Natural killer cell (primary cell): Measurements from ENCODE around the gene TTLL6. TPM values are rescaled to one million over a fixed set of nuclear protein-coding genes. Genes with fewer than 3 reads are reported as not detected.

Experiments used
- ATAC-seq, 3 donors: fragments of 150-1000 bp in 2 of 3; fragments of 200-7000 bp in 1 of 3; cut with Tn5 transposase; 1 replicate in 1 of 3; 2 replicates in 2 of 3; pipeline ENCODE4 v1.10.0; 2021; ENCODE audit warnings: mild to moderate bottlenecking in 2 of 3, moderate library complexity in 2 of 3
- DNase-seq, 2 donors: peaks; one replicate each; pipeline versions ENCODE4 v3.0.0 to v3.0.0-alpha.2; 2013 to 2021; ENCODE audit warnings: mixed read lengths in 1 of 2
- H3K27ac ChIP-seq: one replicate; pipeline ENCODE4 v1.5.1; 2013; ENCODE audit warnings: mild to moderate bottlenecking, low read length
- H3K27me3 ChIP-seq: one replicate; pipeline ENCODE4 v1.6.1; 2013; ENCODE audit warnings: low read length; ENCODE audit not compliant: control insufficient read depth, insufficient read depth
- H3K36me3 ChIP-seq: one replicate; pipeline ENCODE4 v1.6.1; 2013; ENCODE audit warnings: low read length; ENCODE audit not compliant: control insufficient read depth, insufficient read depth
- H3K4me1 ChIP-seq: one replicate; pipeline ENCODE4 v1.6.1; 2013; ENCODE audit warnings: low read length; ENCODE audit not compliant: control insufficient read depth, insufficient read depth
- H3K4me3 ChIP-seq: one replicate; pipeline ENCODE4 v1.5.1; 2013; ENCODE audit warnings: low read length
- H3K9me3 ChIP-seq: one replicate; pipeline ENCODE4 v1.6.1; 2013; ENCODE audit warnings: low read length; ENCODE audit not compliant: control insufficient read depth, insufficient read depth
- H3K27ac Mint-ChIP-seq, 2 donors: one replicate each; pipeline ENCODE4 v1.8.0; 2022; ENCODE audit warnings: mild to moderate bottlenecking in 2 of 2, mixed read lengths in 2 of 2, moderate library complexity in 1 of 2
- H3K27me3 Mint-ChIP-seq, 2 donors: one replicate each; pipeline ENCODE4 v1.8.0; 2022; ENCODE audit warnings: low read depth in 2 of 2, mixed read lengths in 2 of 2
- H3K36me3 Mint-ChIP-seq: one replicate; pipeline ENCODE4 v1.8.0; 2022; ENCODE audit warnings: mixed read lengths
- H3K4me1 Mint-ChIP-seq, 2 donors: one replicate each; pipeline ENCODE4 v1.8.0; 2022; ENCODE audit warnings: mixed read lengths in 2 of 2
- H3K4me3 Mint-ChIP-seq: one replicate; pipeline ENCODE4 v1.8.0; 2022; ENCODE audit warnings: mild to moderate bottlenecking, moderate library complexity, mixed read lengths
- H3K9me3 Mint-ChIP-seq, 2 donors: one replicate each; pipeline ENCODE4 v1.8.0; 2022; ENCODE audit warnings: mixed read lengths in 2 of 2
- WGBS: methylation state at CpG from one replicate; pipeline ENCODE4 v1.1.7; 2013; ENCODE audit warnings: missing lambda C conversion rate; ENCODE audit not compliant: insufficient coverage; 5-methylcytosine and 5-hydroxymethylcytosine counted together
- intact Hi-C: fragments of 100-400 bp; cut with micrococcal nuclease; formaldehyde crosslinking; loops from one replicate; pipeline ENCODE4 v1.14.2; 2022
- total RNA-seq, 4 donors: library from RNA; stranded (reverse); fragments of 120-200 nt in 1 of 4; gene quantifications; one replicate each; pipeline versions ENCODE4 v1.2.3 to v1.2.4, GENCODE V29; 2013 to 2022
- TF ChIP-seq, protein P1 (sequence below): fragments of 200-600 bp; IDR thresholded peaks from one replicate; pipeline ENCODE4 v1.8.0; 2022; ENCODE audit warnings: antibody characterized with exemption

The TTLL6 gene
- total RNA-seq, 3 donors from 2014 or later (not counting 1 experiment from before 2014, with no cell fraction given) = not detected

DNA sequence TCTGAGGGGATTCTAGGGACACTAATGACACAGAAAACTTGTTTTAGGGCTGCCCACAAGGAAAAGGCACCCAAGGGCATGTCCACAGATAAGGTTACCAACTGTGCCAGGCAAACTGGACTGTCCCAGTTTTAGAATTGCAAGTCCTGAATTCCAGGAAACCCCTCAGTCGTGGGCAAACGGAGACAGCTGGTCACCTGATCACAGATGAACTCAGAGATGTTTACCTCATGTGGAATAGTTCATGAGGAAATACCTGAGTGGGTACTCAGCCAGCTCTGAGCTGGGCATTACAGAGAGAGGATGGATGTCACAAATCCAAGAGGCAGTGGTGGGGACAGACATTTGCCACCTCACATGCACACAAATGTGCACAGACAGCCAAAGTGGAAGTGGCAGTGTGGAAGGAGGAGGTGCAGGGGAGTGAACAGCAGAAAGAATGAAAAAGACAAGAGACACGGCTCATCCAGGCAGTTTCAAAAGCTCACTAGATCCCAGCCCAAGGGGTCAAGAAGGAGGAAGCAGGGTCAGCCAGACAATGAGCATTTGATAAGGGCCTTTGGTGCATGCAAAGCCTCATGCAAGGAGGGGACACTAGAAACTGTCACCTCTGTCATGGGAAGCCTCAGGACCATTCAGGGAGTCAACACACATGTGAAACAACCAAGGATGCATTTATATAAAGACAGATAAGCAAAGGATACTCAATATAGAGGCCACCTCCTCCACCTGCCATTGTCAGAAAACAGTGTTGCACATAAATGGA is 24.8 kb downstream of the TTLL6 start:
- intact Hi-C loops = loop anchor here (5.0 kb wide), 1 partner anchor 115 kb away; no protein-coding TSS in a partner anchor
- Histone ChIP-seq H3K4me3 (no peak overlapping the region), H3K36me3 (no peaks in the 10 kb centered on the region), H3K4me1 (peaks cover 7% of the 10 kb centered on the region), H3K27me3 (no peaks in the 10 kb centered on the region), H3K27ac (no peak overlapping the region), H3K9me3 (no peaks in the 10 kb centered on the region)
- TF ChIP-seq, protein P1, sequence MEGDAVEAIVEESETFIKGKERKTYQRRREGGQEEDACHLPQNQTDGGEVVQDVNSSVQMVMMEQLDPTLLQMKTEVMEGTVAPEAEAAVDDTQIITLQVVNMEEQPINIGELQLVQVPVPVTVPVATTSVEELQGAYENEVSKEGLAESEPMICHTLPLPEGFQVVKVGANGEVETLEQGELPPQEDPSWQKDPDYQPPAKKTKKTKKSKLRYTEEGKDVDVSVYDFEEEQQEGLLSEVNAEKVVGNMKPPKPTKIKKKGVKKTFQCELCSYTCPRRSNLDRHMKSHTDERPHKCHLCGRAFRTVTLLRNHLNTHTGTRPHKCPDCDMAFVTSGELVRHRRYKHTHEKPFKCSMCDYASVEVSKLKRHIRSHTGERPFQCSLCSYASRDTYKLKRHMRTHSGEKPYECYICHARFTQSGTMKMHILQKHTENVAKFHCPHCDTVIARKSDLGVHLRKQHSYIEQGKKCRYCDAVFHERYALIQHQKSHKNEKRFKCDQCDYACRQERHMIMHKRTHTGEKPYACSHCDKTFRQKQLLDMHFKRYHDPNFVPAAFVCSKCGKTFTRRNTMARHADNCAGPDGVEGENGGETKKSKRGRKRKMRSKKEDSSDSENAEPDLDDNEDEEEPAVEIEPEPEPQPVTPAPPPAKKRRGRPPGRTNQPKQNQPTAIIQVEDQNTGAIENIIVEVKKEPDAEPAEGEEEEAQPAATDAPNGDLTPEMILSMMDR = no peak
- ATAC-seq = no peak
- WGBS = 59% methylated on average over 3 of the region's 3 CpGs
- H3K36me3 Mint-ChIP-seq = no peaks in the 10 kb centered on the region
- no peaks in the 10 kb centered on the region for H3K9me3 Mint-ChIP-seq
- peaks cover 33 to 47% of the 10 kb centered on the region in 2 donors for H3K27me3 Mint-ChIP-seq
- no peak for DNase-seq
- H3K27ac Mint-ChIP-seq = no peak overlapping the region
- H3K4me1 Mint-ChIP-seq = peaks cover 5 to 6% of the 10 kb centered on the region in 2 donors
- H3K4me3 Mint-ChIP-seq = no peak overlapping the region

DNA sequence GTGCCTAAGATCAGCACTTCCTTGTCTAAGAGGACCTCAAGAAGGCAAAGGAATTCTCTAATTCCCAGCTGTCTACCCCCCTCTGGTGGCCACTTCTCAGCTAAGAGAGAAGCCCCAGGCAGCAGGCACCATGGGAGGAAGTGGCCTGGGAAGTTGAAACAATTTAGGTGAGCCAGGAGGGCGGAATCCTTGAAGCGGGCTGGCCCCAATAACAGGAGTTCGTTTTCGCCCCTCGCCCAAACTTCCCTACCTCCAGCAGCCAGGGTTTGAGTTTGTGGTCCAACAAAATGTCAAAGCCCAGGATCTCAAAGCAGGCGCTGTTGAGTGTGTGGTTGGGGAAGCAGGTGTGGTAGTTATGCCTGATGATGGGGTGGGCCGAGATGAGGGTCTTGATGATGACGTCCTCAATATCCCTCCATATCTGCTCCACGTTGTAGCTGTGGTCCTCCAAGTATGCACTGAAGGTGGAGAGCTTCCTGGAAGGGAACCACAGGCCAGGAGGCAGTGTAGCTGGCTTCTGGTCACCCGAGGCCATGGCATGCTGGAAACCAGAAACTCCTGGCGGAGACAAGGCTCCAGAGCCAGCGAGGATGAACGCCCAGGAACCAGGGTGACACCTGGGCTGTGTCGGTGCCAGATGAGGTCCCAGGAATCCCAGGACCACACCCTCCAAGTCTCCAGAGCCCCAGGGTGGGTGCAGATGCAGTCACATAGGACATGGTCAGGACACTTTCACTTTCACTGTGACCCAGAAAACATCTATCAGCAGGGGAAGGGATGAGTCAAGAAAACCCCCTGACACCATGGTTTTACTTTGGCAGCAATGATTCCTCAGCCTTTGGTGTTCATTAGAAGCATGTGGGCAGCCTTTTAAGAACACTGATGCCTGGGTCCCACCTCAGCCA is 25.6 kb downstream of the TTLL6 start:
- TF ChIP-seq, protein P1 = peak; percentile 23
- H3K27ac ChIP-seq = no peak overlapping the region
- ATAC-seq (peak; percentile 34 to 69 (median 61)), DNase-seq (peak in 1 of 2 donors; percentile 53)
- H3K36me3 ChIP-seq = no peaks in the 10 kb centered on the region
- H3K4me1 ChIP-seq = peaks cover 7% of the 10 kb centered on the region
- Mint-ChIP-seq H3K27me3 (peaks cover 34 to 49% of the 10 kb centered on the region in 2 donors), H3K4me3 (no peak overlapping the region), H3K9me3 (no peaks in the 10 kb centered on the region), H3K27ac (no peak overlapping the region), H3K4me1 (peaks cover 5 to 6% of the 10 kb centered on the region in 2 donors), H3K36me3 (no peaks in the 10 kb centered on the region)
- H3K4me3 ChIP-seq = no peak overlapping the region
- H3K9me3 ChIP-seq = no peaks in the 10 kb centered on the region
- no peaks in the 10 kb centered on the region for H3K27me3 ChIP-seq
- 59% methylated on average over 9 of the region's 14 CpGs for WGBS
- intact Hi-C loops = loop anchor here (5.0 kb wide), 1 partner anchor 114 kb away; no protein-coding TSS in a partner anchor

DNA sequence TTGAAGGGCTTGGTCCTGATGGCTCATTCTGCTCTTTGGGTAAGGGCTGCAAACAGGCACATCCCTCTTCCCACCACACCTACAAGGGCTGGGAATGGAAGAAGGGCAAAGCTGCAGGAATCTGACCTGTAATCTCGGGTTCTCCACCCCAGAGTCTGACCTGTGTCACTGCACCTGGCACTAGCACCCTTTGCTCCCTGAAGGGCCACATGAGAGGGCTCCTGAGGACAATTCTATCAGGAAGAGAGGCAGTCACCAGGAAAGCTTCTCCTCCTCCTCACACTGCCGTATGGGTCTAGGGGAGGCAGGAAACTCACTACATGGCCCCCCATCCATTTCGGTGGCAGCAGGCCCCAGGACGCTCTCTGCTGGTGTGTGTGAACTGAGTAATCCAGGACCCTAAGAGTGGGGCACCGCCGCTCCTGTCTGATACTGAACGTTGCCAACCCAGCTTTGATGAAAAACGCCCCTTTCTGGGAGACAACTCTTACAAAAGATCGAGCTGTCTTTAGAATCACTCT is 26.4 kb downstream of the TTLL6 start:
- DNase-seq = no peak
- Histone ChIP-seq H3K27ac (no peak overlapping the region), H3K4me1 (peaks cover 7% of the 10 kb centered on the region), H3K4me3 (no peak overlapping the region), H3K9me3 (no peaks in the 10 kb centered on the region), H3K36me3 (no peaks in the 10 kb centered on the region), H3K27me3 (no peaks in the 10 kb centered on the region)
- intact Hi-C loops = loop anchor here (5.0 kb wide), 1 partner anchor 113 kb away; no protein-coding TSS in a partner anchor
- H3K9me3 Mint-ChIP-seq = no peaks in the 10 kb centered on the region
- no peaks in the 10 kb centered on the region for H3K36me3 Mint-ChIP-seq
- H3K4me3 Mint-ChIP-seq = no peak overlapping the region
- no peak overlapping the region for H3K27ac Mint-ChIP-seq
- peaks cover 5 to 6% of the 10 kb centered on the region in 2 donors for H3K4me1 Mint-ChIP-seq
- TF ChIP-seq, protein P1 = no peak
- WGBS = 40% methylated on average over 7 of the region's 9 CpGs
- no peak for ATAC-seq
- H3K27me3 Mint-ChIP-seq = peaks cover 39 to 55% of the 10 kb centered on the region in 2 donors
